ENCODE data around the gene AGPAT2.

GRCh38 chr9:136631038-136632000 is 55.9 kb downstream of the AGPAT2 start:
- no peak for TF ChIP-seq CSDC2 (CRISPR knock-in tag; IDR thresholded peaks at IDR 0.05)
- TF ChIP-seq TCF4 (CRISPR knock-in tag; IDR thresholded peaks at IDR 0.05; ENCODE audit: borderline replicate concordance): no peak
- TF ChIP-seq TSHZ2 (CRISPR knock-in tag; IDR thresholded peaks at IDR 0.05): no peak
- TF ChIP-seq PATZ1 (CRISPR knock-in tag; IDR thresholded peaks at IDR 0.05; ENCODE audit: borderline replicate concordance): no peak
- TF ChIP-seq ARNTL (CRISPR knock-in tag; IDR thresholded peaks at IDR 0.05; ENCODE audit: borderline replicate concordance, low read depth): no peak
- TF ChIP-seq ZFP30 (CRISPR knock-in tag; IDR thresholded peaks at IDR 0.05): no peak
- TF ChIP-seq TOX (CRISPR knock-in tag; IDR thresholded peaks at IDR 0.05; ENCODE audit: borderline replicate concordance): no peak

All from SK-N-SH treated with all-trans-retinoic acid at 6 μM for 48 hours (cell line).